GM12873 (cell line): ENCODE measurements around the gene CIAO1.

Experiments used
- CTCF ChIP-seq: IDR thresholded peaks from 2 replicates; pipeline ENCODE4 v1.5.1; 2012; ENCODE audit warnings: low read depth, mild to moderate bottlenecking, moderate library complexity, low read length, control low read depth; ENCODE audit not compliant: insufficient read depth; ENCODE audit errors: missing control alignments

The CIAO1 gene

GRCh38 chr2:96238266-96238665 is 27.8 kb upstream of the CIAO1 start:
- no peak for TF ChIP-seq CTCF

- TF ChIP-seq CTCF = no peak
These were observed 26.9 kb upstream of the CIAO1 start for GRCh38 chr2:96239091-96239490.

- TF ChIP-seq CTCF = no peak
These were observed 26.2 kb upstream of the CIAO1 start for GRCh38 chr2:96239745-96240264.

GRCh38 chr2:96240341-96241038 is 25.5 kb upstream of the CIAO1 start:
- no peak for TF ChIP-seq CTCF

DNA sequence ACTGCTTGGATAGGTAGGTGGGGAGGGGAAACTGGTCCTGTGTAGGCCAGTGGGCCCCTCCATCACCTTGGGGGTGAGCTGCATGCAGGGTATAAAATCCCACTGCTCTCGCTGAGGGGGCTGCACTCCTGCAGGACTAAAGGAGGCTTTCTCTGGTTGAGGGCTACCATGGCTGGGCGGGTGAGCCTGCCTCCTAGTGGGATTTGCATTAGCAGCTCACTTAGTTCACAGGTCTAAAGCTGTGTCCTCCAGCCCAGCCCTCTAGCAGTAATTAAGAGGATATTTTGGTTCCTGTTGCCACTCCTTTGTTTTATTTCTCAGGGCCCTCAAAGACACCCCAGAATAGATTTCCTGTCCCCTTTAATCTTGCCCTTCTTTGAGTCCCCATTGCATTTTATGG is 24.8 kb upstream of the CIAO1 start:
- TF ChIP-seq CTCF = no peak

DNA sequence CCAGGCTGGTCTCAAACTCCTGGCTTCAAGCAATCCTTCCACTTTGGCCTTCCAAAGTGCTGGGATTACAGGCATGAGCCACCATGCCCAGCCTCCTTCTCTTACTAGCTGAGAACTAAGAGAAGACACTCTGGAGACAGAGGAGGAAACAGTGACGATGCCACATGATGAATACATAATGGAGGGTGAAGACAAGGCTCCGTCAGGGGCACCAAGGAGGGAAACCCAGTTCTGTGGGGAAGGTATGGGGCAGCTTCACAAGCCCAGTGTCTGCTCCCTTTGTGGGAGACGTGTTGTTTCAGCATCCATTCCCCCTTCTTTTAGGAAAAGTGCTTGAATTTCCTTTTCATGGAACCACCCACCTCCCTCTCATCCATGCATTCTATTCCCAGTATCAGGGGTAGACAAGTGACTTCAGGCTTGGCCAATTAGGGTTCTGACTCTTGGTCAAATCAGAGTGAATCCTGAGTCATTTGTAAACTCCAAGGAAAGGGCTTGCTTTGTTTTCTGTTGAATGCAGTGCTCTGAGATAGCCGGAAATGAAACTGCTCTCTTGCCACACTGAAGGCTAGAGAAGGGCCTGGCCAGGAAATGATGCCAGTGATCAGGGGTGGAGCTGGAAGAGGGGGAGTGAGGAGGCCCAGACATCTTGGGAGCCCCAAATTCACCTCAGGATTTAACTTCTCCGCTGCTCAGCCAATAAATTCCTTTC is 24.0 kb upstream of the CIAO1 start:
- TF ChIP-seq CTCF = no peak

DNA sequence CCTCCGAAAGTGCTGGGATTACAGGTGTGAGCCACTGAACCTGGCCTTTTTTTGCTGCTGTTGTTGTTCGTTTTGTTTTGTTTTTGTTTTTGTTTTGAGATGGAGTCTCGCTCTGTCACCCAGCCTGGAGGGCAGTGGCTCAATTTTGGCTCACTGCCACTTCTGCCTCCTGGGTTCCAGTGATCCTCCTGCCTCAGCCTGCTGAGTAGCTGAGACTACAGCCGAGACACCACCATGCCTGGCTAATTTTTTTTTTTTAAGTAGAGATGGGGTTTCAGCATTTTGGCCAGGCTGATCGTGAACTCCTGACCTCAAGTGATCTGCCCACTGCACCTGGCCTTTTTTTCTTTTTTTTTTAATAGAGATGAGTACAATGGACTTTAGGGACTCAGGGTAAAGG is 22.2 kb upstream of the CIAO1 start:
- no peak for TF ChIP-seq CTCF
